HEK293 (cell line): ENCODE data around the gene TRAM2.
A peak's percentile ranks its signal among the peaks of the same experiment; 100 is the strongest.

Source experiments
- KLF1 ChIP-seq: fragments of 450-650 bp; formaldehyde crosslinking; IDR thresholded peaks from 2 replicates; pipeline ENCODE4 v1.5.1; 2016; ENCODE audit warnings: missing biosample characterization, missing genetic modification characterization
- RBAK ChIP-seq: fragments of 450-650 bp; formaldehyde crosslinking; IDR thresholded peaks from 2 replicates; pipeline ENCODE4 v1.5.1; 2016; ENCODE audit warnings: missing biosample characterization, missing genetic modification characterization
- SP2 ChIP-seq: fragments of 450-650 bp; formaldehyde crosslinking; IDR thresholded peaks from 2 replicates; pipeline ENCODE4 v1.5.1; 2016; ENCODE audit warnings: missing biosample characterization, missing genetic modification characterization
- ZEB2 ChIP-seq: fragments of 450-650 bp; formaldehyde crosslinking; IDR thresholded peaks from 2 replicates; pipeline ENCODE4 v1.5.1; 2016; ENCODE audit warnings: missing biosample characterization, missing genetic modification characterization
- ZNF10 ChIP-seq: fragments of 450-650 bp; formaldehyde crosslinking; IDR thresholded peaks from 2 replicates; pipeline ENCODE4 v1.5.1; 2017; ENCODE audit warnings: missing biosample characterization, missing genetic modification characterization
- ZNF157 ChIP-seq: fragments of 450-650 bp; formaldehyde crosslinking; IDR thresholded peaks from 2 replicates; pipeline ENCODE4 v1.5.1; 2016; ENCODE audit warnings: missing biosample characterization, missing genetic modification characterization
- ZNF266 ChIP-seq: fragments of 450-650 bp; formaldehyde crosslinking; IDR thresholded peaks from 2 replicates; pipeline ENCODE4 v1.5.1; 2016; ENCODE audit warnings: missing biosample characterization, missing genetic modification characterization, low read depth
- ZNF302 ChIP-seq: fragments of 450-650 bp; formaldehyde crosslinking; IDR thresholded peaks from 2 replicates; pipeline ENCODE4 v1.5.1; 2016; ENCODE audit warnings: missing biosample characterization, missing genetic modification characterization, low read depth
- ZNF311 ChIP-seq: fragments of 450-650 bp; formaldehyde crosslinking; IDR thresholded peaks from 2 replicates; pipeline ENCODE4 v1.5.1; 2017; ENCODE audit warnings: missing biosample characterization, missing genetic modification characterization, borderline replicate concordance
- ZNF433 ChIP-seq: fragments of 450-650 bp; formaldehyde crosslinking; IDR thresholded peaks from 2 replicates; pipeline ENCODE4 v1.5.1; 2016; ENCODE audit warnings: missing biosample characterization, missing genetic modification characterization, low read depth
- ZNF48 ChIP-seq: fragments of 450-650 bp; formaldehyde crosslinking; IDR thresholded peaks from 2 replicates; pipeline ENCODE4 v1.5.1; 2016; ENCODE audit warnings: missing biosample characterization, missing genetic modification characterization
- ZNF529 ChIP-seq: fragments of 450-650 bp; formaldehyde crosslinking; IDR thresholded peaks from 2 replicates; pipeline ENCODE4 v1.5.1; 2017; ENCODE audit warnings: missing genetic modification characterization, missing biosample characterization; ENCODE audit not compliant: insufficient replicate concordance
- ZNF561 ChIP-seq: fragments of 450-650 bp; IDR thresholded peaks from 2 replicates; pipeline ENCODE4 v1.5.1; 2018; ENCODE audit warnings: missing biosample characterization, missing genetic modification characterization, borderline replicate concordance
- ZNF571 ChIP-seq: fragments of 450-650 bp; formaldehyde crosslinking; IDR thresholded peaks from 2 replicates; pipeline ENCODE4 v1.5.0; 2017; ENCODE audit warnings: missing biosample characterization, missing genetic modification characterization
- ZNF596 ChIP-seq: fragments of 450-650 bp; IDR thresholded peaks from 2 replicates; pipeline ENCODE4 v1.5.0; 2018; ENCODE audit warnings: missing biosample characterization, mild to moderate bottlenecking, missing genetic modification characterization, moderate library complexity
- ZNF707 ChIP-seq: fragments of 450-650 bp; formaldehyde crosslinking; IDR thresholded peaks from 2 replicates; pipeline ENCODE4 v1.5.1; 2016; ENCODE audit warnings: missing biosample characterization, missing genetic modification characterization
- ZNF791 ChIP-seq: fragments of 450-650 bp; formaldehyde crosslinking; IDR thresholded peaks from 2 replicates; pipeline ENCODE4 v1.5.1; 2016; ENCODE audit warnings: missing biosample characterization, missing genetic modification characterization
- TF ChIP-seq, protein P1 (sequence below): fragments of 450-650 bp; formaldehyde crosslinking; conservative IDR thresholded peaks from 2 replicates; pipeline ENCODE4 v1.5.1; 2016; ENCODE audit warnings: low read depth, missing biosample characterization, missing genetic modification characterization
- TF ChIP-seq, protein P2 (sequence below): fragments of 450-650 bp; formaldehyde crosslinking; IDR thresholded peaks from 2 replicates; pipeline ENCODE4 v1.5.1; 2016; ENCODE audit warnings: missing biosample characterization, missing genetic modification characterization
- TF ChIP-seq, protein P3 (sequence below): fragments of 450-650 bp; formaldehyde crosslinking; IDR thresholded peaks from 2 replicates; pipeline ENCODE4 v1.5.1; 2016; ENCODE audit warnings: missing biosample characterization, missing genetic modification characterization
- TF ChIP-seq, protein P4 (sequence below): fragments of 450-650 bp; formaldehyde crosslinking; IDR thresholded peaks from 2 replicates; pipeline ENCODE4 v1.5.1; 2016; ENCODE audit warnings: missing biosample characterization, missing genetic modification characterization
- TF ChIP-seq, protein P5 (sequence below): fragments of 450-650 bp; IDR thresholded peaks from 2 replicates; pipeline ENCODE4 v1.5.1; 2018; ENCODE audit warnings: missing biosample characterization, missing genetic modification characterization
- TF ChIP-seq, protein P6 (sequence below): fragments of 450-650 bp; formaldehyde crosslinking; IDR thresholded peaks from 2 replicates; pipeline ENCODE4 v1.5.1; 2016; ENCODE audit warnings: missing biosample characterization, missing genetic modification characterization
- TF ChIP-seq, protein P7 (sequence below): fragments of 450-650 bp; formaldehyde crosslinking; IDR thresholded peaks from 2 replicates; pipeline ENCODE4 v1.5.1; 2016; ENCODE audit warnings: missing biosample characterization, missing genetic modification characterization

The TRAM2 gene

DNA sequence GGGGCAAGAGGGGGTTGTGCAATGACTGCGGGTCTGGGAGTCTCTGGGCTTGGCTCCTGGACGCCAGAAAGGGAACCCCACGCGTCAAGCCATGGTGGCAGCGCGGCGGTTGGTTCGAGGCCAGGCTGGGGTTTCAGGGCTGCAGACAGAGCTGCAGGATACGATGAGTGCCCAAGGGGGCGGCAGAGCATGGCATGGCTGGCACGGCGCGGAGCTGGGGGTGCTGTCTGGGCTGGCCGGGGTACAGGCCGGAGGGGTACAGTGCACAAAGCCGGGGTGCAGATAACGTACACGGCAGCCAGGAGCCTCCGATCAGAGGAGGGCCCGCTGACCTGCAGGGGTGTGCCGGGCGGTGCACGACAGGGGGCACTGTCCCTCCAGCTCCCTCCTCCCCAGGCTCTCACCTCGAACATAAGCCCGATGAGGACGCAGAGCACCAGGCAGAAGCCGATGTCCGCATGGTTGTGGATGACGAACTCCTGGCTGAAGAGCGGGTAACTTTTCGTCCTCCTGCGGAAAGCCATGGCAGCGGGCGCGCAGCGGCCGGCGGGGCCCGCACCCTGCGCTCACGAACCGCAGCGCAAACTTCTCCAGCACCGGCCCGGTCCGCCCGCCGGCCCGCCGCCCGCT is 353 bp downstream of the TRAM2 start (continued):
- TF ChIP-seq, protein P1, sequence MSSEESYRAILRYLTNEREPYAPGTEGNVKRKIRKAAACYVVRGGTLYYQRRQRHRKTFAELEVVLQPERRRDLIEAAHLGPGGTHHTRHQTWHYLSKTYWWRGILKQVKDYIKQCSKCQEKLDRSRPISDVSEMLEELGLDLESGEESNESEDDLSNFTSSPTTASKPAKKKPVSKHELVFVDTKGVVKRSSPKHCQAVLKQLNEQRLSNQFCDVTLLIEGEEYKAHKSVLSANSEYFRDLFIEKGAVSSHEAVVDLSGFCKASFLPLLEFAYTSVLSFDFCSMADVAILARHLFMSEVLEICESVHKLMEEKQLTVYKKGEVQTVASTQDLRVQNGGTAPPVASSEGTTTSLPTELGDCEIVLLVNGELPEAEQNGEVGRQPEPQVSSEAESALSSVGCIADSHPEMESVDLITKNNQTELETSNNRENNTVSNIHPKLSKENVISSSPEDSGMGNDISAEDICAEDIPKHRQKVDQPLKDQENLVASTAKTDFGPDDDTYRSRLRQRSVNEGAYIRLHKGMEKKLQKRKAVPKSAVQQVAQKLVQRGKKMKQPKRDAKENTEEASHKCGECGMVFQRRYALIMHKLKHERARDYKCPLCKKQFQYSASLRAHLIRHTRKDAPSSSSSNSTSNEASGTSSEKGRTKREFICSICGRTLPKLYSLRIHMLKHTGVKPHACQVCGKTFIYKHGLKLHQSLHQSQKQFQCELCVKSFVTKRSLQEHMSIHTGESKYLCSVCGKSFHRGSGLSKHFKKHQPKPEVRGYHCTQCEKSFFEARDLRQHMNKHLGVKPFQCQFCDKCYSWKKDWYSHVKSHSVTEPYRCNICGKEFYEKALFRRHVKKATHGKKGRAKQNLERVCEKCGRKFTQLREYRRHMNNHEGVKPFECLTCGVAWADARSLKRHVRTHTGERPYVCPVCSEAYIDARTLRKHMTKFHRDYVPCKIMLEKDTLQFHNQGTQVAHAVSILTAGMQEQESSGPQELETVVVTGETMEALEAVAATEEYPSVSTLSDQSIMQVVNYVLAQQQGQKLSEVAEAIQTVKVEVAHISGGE (tag by site-specific recombination), result no peak; the same call in 1 of the 2 replicates
- TF ChIP-seq, protein P2, sequence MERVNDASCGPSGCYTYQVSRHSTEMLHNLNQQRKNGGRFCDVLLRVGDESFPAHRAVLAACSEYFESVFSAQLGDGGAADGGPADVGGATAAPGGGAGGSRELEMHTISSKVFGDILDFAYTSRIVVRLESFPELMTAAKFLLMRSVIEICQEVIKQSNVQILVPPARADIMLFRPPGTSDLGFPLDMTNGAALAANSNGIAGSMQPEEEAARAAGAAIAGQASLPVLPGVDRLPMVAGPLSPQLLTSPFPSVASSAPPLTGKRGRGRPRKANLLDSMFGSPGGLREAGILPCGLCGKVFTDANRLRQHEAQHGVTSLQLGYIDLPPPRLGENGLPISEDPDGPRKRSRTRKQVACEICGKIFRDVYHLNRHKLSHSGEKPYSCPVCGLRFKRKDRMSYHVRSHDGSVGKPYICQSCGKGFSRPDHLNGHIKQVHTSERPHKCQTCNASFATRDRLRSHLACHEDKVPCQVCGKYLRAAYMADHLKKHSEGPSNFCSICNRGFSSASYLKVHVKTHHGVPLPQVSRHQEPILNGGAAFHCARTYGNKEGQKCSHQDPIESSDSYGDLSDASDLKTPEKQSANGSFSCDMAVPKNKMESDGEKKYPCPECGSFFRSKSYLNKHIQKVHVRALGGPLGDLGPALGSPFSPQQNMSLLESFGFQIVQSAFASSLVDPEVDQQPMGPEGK (tag by site-specific recombination), result peak; percentile 65
- TF ChIP-seq ZNF266 (tag by site-specific recombination) (no peak), ZNF791 (no peak), ZNF302 (tag by site-specific recombination) (no peak), ZNF48 (no peak), ZNF561 (tag by site-specific recombination) (peak; percentile 22; the same call in 1 of the 2 replicates), ZEB2 (no peak), ZNF571 (no peak), ZNF311 (tag by site-specific recombination) (no peak), KLF1 (tag by site-specific recombination) (peak; percentile 55), ZNF157 (tag by site-specific recombination) (no peak), ZNF707 (no peak), RBAK (no peak), ZNF433 (no peak), SP2 (tag by site-specific recombination) (peak; percentile 28; the same call in 1 of the 2 replicates), ZNF10 (tag by site-specific recombination) (no peak), ZNF529 (no peak), ZNF596 (no peak; the same call in 1 of the 2 replicates)
- TF ChIP-seq, protein P3, sequence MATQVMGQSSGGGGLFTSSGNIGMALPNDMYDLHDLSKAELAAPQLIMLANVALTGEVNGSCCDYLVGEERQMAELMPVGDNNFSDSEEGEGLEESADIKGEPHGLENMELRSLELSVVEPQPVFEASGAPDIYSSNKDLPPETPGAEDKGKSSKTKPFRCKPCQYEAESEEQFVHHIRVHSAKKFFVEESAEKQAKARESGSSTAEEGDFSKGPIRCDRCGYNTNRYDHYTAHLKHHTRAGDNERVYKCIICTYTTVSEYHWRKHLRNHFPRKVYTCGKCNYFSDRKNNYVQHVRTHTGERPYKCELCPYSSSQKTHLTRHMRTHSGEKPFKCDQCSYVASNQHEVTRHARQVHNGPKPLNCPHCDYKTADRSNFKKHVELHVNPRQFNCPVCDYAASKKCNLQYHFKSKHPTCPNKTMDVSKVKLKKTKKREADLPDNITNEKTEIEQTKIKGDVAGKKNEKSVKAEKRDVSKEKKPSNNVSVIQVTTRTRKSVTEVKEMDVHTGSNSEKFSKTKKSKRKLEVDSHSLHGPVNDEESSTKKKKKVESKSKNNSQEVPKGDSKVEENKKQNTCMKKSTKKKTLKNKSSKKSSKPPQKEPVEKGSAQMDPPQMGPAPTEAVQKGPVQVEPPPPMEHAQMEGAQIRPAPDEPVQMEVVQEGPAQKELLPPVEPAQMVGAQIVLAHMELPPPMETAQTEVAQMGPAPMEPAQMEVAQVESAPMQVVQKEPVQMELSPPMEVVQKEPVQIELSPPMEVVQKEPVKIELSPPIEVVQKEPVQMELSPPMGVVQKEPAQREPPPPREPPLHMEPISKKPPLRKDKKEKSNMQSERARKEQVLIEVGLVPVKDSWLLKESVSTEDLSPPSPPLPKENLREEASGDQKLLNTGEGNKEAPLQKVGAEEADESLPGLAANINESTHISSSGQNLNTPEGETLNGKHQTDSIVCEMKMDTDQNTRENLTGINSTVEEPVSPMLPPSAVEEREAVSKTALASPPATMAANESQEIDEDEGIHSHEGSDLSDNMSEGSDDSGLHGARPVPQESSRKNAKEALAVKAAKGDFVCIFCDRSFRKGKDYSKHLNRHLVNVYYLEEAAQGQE (tag by site-specific recombination), result no peak
- TF ChIP-seq, protein P4, sequence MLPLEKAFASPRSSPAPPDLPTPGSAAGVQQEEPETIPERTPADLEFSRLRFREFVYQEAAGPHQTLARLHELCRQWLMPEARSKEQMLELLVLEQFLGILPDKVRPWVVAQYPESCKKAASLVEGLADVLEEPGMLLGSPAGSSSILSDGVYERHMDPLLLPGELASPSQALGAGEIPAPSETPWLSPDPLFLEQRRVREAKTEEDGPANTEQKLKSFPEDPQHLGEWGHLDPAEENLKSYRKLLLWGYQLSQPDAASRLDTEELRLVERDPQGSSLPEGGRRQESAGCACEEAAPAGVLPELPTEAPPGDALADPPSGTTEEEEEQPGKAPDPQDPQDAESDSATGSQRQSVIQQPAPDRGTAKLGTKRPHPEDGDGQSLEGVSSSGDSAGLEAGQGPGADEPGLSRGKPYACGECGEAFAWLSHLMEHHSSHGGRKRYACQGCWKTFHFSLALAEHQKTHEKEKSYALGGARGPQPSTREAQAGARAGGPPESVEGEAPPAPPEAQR (tag by site-specific recombination), result no peak
- TF ChIP-seq, protein P5, sequence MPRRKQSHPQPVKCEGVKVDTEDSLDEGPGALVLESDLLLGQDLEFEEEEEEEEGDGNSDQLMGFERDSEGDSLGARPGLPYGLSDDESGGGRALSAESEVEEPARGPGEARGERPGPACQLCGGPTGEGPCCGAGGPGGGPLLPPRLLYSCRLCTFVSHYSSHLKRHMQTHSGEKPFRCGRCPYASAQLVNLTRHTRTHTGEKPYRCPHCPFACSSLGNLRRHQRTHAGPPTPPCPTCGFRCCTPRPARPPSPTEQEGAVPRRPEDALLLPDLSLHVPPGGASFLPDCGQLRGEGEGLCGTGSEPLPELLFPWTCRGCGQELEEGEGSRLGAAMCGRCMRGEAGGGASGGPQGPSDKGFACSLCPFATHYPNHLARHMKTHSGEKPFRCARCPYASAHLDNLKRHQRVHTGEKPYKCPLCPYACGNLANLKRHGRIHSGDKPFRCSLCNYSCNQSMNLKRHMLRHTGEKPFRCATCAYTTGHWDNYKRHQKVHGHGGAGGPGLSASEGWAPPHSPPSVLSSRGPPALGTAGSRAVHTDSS, result no peak
- TF ChIP-seq, protein P6, sequence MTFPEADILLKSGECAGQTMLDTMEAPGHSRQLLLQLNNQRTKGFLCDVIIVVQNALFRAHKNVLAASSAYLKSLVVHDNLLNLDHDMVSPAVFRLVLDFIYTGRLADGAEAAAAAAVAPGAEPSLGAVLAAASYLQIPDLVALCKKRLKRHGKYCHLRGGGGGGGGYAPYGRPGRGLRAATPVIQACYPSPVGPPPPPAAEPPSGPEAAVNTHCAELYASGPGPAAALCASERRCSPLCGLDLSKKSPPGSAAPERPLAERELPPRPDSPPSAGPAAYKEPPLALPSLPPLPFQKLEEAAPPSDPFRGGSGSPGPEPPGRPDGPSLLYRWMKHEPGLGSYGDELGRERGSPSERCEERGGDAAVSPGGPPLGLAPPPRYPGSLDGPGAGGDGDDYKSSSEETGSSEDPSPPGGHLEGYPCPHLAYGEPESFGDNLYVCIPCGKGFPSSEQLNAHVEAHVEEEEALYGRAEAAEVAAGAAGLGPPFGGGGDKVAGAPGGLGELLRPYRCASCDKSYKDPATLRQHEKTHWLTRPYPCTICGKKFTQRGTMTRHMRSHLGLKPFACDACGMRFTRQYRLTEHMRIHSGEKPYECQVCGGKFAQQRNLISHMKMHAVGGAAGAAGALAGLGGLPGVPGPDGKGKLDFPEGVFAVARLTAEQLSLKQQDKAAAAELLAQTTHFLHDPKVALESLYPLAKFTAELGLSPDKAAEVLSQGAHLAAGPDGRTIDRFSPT (tag by site-specific recombination), result peak; percentile 95
- TF ChIP-seq, protein P7, sequence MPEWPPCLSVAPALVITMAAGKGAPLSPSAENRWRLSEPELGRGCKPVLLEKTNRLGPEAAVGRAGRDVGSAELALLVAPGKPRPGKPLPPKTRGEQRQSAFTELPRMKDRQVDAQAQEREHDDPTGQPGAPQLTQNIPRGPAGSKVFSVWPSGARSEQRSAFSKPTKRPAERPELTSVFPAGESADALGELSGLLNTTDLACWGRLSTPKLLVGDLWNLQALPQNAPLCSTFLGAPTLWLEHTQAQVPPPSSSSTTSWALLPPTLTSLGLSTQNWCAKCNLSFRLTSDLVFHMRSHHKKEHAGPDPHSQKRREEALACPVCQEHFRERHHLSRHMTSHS, result no peak
